Activated naive CD4-positive, alpha-beta T cell treated with anti-CD3 and anti-CD28 coated beads, Interleukin-2, amount 50 U/mL, for 24 hours (primary cell): ENCODE results near the gene PID1.

Experiments
- H3K27ac Mint-ChIP-seq: one replicate; pipeline ENCODE4 v1.8.0; 2021; ENCODE audit warnings: mild to moderate bottlenecking, mixed read lengths
- H3K27me3 Mint-ChIP-seq: one replicate; pipeline ENCODE4 v1.8.0; 2021; ENCODE audit warnings: mixed read lengths
- H3K36me3 Mint-ChIP-seq: one replicate; pipeline ENCODE4 v1.8.0; 2021; ENCODE audit warnings: mixed read lengths
- H3K4me1 Mint-ChIP-seq: one replicate; pipeline ENCODE4 v1.8.0; 2021; ENCODE audit warnings: mixed read lengths
- H3K4me3 Mint-ChIP-seq: one replicate; pipeline ENCODE4 v1.8.0; 2021; ENCODE audit warnings: mild to moderate bottlenecking, mixed read lengths
- H3K9me3 Mint-ChIP-seq: one replicate; pipeline ENCODE4 v1.8.0; 2021; ENCODE audit warnings: mixed read lengths

The PID1 gene

DNA sequence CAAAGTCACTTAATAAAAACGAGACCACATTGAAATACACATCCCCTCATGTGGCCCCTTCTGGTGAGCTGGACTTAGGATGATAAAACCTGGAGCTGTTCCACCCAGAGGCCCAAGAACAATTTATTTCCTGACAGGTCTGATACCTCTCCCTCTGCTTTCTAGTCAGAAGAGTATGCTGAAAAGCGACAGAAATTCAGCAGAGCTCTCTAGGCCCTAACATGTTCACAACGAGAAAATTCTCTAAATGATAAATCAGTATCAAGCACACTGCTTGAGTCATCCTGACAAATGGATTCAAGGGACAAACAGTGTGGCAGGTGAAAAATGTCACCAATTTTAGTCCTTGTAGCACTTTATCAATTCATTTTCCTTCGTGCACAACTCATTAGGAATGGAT lies 233.5 kb downstream of the PID1 start:
- Mint-ChIP-seq H3K4me1 (no peaks in the 10 kb centered on the region), H3K27me3 (no peaks in the 10 kb centered on the region), H3K36me3 (no peaks in the 10 kb centered on the region), H3K27ac (no peak overlapping the region), H3K4me3 (no peak overlapping the region), H3K9me3 (no peaks in the 10 kb centered on the region)

DNA sequence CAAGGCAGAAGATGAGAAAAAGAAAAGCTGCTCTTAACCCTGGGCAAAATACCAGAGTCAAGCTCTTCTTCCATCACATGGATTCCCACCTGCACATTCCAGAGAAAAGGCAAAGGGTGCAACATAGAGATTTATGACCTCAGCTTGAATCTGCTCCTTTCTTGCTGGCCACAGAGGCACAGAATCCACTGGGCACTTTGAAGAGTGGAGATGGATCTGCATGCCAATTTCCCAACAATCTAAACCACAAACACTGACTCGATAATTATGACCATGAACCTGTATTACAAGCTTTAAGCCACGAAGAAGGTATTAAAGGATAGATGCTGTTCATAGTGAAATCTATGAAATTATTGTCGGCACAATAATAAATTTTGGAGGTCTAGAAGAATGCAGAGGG lies 237.3 kb downstream of the PID1 start:
- Mint-ChIP-seq H3K36me3 (no peaks in the 10 kb centered on the region), H3K27ac (no peak overlapping the region), H3K27me3 (no peaks in the 10 kb centered on the region), H3K4me1 (no peaks in the 10 kb centered on the region), H3K4me3 (no peak overlapping the region), H3K9me3 (peaks cover 5% of the 10 kb centered on the region)

DNA sequence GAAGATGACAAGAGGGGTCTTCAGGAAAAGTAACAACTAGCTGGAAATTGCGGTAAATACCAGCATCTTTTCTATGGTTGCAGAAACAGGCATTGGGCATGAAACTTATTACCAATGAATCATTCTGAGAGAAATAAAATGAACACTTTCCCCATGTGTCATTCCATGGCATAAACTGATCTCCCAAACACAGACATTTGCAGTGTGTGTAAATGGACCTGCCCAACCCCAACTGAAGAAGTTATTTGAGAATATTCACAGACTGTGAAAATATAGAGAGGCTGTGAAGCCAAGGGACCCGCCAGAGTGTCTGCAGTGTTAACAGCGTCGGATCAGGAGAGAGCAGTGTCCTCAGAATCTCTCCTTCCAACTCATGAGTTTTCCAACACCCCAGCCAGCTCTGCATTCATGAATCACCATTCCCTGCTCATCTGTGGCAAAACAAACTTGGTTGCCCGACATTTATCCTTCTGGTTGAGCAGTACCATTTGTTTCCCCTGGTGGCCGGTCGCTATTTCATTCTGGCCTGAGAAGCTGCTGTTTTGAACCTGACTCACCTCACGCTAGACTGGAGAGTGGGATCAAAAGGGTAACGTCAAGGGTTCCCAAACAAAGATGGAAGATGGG lies 238.4 kb downstream of the PID1 start:
- H3K9me3 Mint-ChIP-seq, result peaks cover 5% of the 10 kb centered on the region
- H3K36me3 Mint-ChIP-seq, result no peaks in the 10 kb centered on the region
- no peak overlapping the region for H3K27ac Mint-ChIP-seq
- H3K27me3 Mint-ChIP-seq, result no peaks in the 10 kb centered on the region
- H3K4me3 Mint-ChIP-seq, result no peak overlapping the region
- no peaks in the 10 kb centered on the region for H3K4me1 Mint-ChIP-seq

DNA sequence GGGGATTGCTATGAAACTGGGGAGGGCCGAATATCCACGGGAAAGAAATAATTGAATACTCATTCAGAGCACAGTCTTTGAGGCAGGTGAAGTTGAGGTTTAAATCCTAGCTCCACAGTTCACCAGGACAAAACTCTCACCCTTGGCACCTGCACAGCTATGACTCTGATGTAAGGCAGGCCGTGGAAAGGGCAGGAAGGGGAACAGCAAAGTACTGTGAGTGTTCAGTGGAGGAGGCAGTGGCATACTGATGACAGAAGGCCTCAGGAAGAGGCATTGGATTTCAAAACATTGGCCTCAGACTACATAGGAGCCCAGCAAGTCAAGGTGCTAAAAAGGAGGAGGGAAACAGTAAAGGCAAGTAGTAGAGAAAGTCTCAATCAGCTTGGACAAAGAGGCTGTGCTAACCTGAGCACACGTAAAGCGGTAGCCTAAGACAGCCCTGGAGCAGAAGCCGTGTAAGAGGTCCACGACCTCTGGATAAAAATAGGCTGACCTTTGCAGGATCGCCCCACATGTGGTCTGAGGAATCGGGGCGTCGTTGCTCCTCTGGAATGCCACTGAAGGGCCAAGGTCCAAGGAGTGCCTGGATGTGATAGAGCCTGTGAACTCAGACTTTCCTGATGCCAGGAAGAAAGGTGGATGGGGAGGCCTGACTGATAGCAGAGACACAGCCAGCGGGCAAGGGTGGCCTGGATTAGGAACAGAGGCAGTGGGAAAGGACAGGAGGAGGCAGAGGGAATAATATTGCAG lies 243.6 kb downstream of the PID1 start:
- Mint-ChIP-seq H3K4me3 (no peak overlapping the region), H3K27me3 (no peaks in the 10 kb centered on the region), H3K36me3 (no peaks in the 10 kb centered on the region), H3K4me1 (no peaks in the 10 kb centered on the region), H3K27ac (no peak overlapping the region), H3K9me3 (peaks cover 9% of the 10 kb centered on the region)

DNA sequence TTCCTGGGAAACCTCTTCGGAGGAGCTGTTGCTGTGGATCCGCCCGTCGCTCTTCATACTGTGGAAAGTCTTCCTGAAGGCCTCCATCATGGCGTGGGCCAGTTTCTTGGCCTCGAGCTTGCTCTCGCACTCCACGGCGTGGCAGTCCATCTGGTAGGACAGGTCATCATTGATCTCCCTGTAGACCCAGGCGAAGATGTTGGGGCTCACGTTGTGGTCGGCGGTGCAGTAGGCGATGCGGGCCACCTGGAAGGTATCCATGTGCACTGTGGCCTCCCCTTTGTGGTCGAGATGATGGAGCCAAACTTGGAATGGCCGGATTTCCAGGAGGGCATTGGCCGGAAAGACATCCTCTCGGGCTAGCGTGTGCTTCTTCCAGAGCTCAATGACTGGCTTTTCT lies 245.4 kb downstream of the PID1 start:
- Mint-ChIP-seq H3K27me3 (no peaks in the 10 kb centered on the region), H3K27ac (no peak overlapping the region), H3K4me1 (no peaks in the 10 kb centered on the region), H3K4me3 (no peak overlapping the region), H3K9me3 (peaks cover 9% of the 10 kb centered on the region), H3K36me3 (no peaks in the 10 kb centered on the region)

DNA sequence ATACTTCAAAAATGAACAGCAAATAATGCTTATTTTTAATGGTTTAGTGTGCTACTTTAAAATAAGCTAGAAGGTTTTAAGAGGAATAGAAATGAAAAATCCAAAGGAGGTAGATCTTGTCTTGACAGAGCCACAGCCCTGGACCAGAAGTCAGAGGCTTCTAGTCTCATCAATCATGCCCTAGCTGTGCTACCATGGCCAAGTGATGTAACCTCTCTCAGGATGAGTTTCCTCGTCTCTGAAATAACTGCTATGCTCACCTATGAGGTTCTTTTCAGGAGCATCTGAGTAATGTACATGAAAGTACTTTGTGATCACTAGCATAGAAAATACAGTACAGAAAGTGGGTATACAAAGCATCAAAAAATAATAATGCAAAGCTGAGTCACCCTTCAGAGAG lies 248.4 kb downstream of the PID1 start:
- H3K36me3 Mint-ChIP-seq, result no peaks in the 10 kb centered on the region
- H3K9me3 Mint-ChIP-seq, result peaks cover 17% of the 10 kb centered on the region
- H3K4me3 Mint-ChIP-seq, result no peak overlapping the region
- no peak overlapping the region for H3K27ac Mint-ChIP-seq
- H3K27me3 Mint-ChIP-seq, result no peaks in the 10 kb centered on the region
- no peaks in the 10 kb centered on the region for H3K4me1 Mint-ChIP-seq

DNA sequence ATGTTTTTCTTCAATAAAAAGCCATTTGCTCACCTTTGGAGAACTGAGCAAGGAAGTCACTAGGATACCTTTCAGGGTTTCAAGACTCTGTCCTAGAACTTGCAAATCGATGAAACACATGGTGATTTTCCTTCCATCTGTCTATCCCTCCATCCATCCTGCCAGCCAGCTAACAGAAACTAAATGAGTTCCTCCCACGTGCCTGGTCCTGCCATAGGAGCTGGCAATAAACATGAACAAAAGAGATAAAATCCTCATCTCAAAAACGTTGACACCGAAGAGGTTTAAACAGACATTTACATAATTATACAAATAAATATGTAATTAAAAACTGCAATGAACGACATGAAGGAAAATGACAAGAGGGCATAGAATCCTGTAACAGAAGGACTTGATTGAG lies 249.0 kb downstream of the PID1 start:
- Mint-ChIP-seq H3K27me3 (no peaks in the 10 kb centered on the region), H3K4me3 (no peak overlapping the region), H3K4me1 (no peaks in the 10 kb centered on the region), H3K9me3 (peaks cover 21% of the 10 kb centered on the region), H3K27ac (no peak overlapping the region), H3K36me3 (no peaks in the 10 kb centered on the region)

DNA sequence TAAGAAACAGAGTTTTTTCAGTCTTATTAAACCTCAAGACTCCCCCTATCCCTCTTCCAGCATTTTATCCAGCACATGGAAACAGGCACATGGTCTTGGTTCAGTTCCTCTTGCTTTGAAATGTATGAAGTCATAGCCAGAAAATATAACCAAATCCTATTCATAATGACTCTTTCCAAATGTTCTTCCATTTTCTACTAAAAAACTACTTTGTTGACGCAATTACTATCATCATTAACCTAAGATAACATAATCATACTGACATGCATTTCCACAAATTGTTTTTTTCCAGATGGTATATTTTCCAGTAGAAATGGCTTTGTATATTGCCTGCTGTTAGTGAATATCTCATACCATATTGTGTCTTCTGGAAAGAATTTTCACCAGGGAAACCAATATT lies 261.3 kb downstream of the PID1 start:
- no peak overlapping the region for H3K27ac Mint-ChIP-seq
- no peaks in the 10 kb centered on the region for H3K4me1 Mint-ChIP-seq
- no peaks in the 10 kb centered on the region for H3K36me3 Mint-ChIP-seq
- H3K4me3 Mint-ChIP-seq, result no peak overlapping the region
- H3K27me3 Mint-ChIP-seq, result no peaks in the 10 kb centered on the region
- no peaks in the 10 kb centered on the region for H3K9me3 Mint-ChIP-seq

DNA sequence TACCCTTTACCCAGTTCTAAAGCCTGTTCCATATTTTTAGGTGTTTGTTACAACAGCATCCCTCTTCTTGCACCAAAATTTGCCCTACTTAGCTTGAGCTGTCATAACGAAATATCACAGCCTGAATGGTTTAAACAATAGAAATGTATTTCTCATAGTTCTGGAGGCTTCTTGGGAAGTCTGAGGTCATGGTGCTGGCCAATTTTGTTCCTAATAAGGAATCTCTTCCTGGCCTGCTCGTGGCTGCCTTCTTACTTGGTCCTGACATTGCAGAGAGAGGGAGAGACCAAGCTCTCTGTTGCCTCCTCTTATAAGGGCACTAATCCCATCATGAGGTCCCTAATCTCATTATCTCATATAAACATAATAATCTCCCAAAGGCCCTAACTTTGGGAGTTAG lies 267.8 kb downstream of the PID1 start:
- H3K27ac Mint-ChIP-seq, result no peak overlapping the region
- peaks cover 14% of the 10 kb centered on the region for H3K9me3 Mint-ChIP-seq
- H3K4me3 Mint-ChIP-seq, result no peak overlapping the region
- no peaks in the 10 kb centered on the region for H3K36me3 Mint-ChIP-seq
- no peaks in the 10 kb centered on the region for H3K27me3 Mint-ChIP-seq
- H3K4me1 Mint-ChIP-seq, result no peaks in the 10 kb centered on the region

DNA sequence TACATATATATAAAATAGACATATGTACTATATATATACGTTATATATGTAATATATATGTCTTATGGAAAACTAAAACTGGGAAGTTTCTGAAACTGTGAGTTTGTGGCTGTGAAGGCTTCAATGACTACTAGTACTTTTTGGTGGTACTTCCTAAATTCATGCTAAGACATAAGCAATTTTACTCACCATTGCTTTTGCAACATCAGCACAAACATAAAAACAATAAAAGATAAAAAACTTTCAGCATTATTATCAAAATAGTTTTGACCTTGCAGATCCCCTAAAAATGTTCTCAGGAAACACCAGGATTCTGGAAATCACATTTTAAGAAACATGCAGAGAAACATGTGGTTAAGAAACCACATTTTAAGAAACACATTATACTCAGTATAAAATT lies 269.9 kb downstream of the PID1 start:
- H3K9me3 Mint-ChIP-seq, result peaks cover 17% of the 10 kb centered on the region
- H3K4me3 Mint-ChIP-seq, result no peak overlapping the region
- no peak overlapping the region for H3K27ac Mint-ChIP-seq
- H3K4me1 Mint-ChIP-seq, result no peaks in the 10 kb centered on the region
- H3K27me3 Mint-ChIP-seq, result no peaks in the 10 kb centered on the region
- H3K36me3 Mint-ChIP-seq, result no peaks in the 10 kb centered on the region

DNA sequence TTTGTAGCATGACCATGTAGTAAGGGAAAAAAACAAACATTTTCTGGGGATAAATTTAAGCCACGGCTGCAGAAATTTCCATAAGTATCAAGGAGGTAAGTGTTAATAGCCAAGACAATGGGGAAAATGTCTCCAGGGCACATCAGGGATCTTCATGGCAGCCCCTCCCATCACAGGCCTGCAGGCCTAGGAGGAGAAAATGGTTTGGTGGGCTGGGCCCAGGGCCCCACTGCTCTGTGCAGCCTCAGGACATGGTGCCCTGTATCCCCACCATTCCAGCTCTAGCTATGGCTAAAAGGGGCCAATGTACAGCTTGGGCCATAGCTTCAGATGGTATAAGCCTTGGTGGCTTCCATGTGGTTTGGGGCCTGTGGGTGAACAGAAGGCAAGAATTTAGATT lies 271.8 kb downstream of the PID1 start:
- Mint-ChIP-seq H3K27ac (no peak overlapping the region), H3K27me3 (no peaks in the 10 kb centered on the region), H3K9me3 (peaks cover 20% of the 10 kb centered on the region), H3K36me3 (no peaks in the 10 kb centered on the region), H3K4me3 (no peak overlapping the region), H3K4me1 (no peaks in the 10 kb centered on the region)

DNA sequence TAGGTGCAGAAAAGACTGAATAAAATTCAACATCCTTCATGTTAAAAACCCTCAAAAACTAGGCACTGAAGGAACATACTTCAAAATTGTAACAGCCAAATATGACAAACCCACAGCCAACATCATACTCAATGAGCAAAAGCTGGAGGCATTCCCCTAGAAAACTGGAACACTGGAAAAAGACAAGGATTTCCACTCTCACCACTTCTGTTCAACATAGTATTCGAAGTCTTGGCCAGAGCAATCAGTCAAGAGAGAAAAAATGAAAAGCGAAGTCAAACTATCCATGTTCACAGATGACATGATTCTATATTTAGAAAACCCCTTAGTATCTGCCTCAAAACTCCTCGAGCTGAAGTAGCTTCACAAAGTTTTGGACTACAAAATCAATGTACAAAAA lies 282.3 kb downstream of the PID1 start:
- H3K9me3 Mint-ChIP-seq, result peaks cover 4% of the 10 kb centered on the region
- no peaks in the 10 kb centered on the region for H3K27me3 Mint-ChIP-seq
- no peaks in the 10 kb centered on the region for H3K4me1 Mint-ChIP-seq
- no peaks in the 10 kb centered on the region for H3K36me3 Mint-ChIP-seq
- H3K4me3 Mint-ChIP-seq, result no peak overlapping the region
- H3K27ac Mint-ChIP-seq, result no peak overlapping the region

DNA sequence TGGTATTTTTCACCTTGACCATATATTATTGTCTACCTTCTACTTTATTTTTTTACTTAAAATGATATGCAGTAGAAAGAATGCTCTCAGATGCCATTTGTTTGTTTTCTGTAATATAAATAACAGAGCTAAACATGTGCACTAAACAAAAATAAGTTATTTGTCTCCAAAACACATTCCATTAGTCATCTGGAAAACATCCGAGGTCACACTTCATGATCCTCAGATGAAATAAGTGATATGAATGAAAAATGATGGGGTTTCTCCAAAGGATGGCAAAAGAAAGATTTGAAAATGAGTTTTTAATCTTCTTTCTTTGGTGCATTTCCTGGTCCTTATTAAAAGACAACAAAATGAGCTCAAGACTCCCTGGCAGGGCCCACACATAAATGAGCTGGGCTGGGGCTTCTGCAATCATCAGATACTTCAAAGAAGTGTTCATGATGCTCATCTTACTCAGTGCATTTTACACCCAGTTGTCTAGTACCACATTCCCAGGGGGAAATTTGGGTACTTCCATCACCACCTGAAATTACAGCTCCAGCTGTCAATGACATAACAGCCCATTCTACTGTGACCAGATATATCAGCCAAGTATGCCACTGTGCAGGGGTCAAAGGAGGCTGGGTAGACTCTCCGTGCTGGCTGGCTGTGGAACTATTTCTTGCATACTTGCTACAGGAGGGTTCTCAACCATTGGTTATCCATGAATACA lies 283.5 kb downstream of the PID1 start:
- Mint-ChIP-seq H3K4me1 (no peaks in the 10 kb centered on the region), H3K9me3 (no peaks in the 10 kb centered on the region), H3K27me3 (no peaks in the 10 kb centered on the region), H3K4me3 (no peak overlapping the region), H3K27ac (no peak overlapping the region), H3K36me3 (no peaks in the 10 kb centered on the region)

DNA sequence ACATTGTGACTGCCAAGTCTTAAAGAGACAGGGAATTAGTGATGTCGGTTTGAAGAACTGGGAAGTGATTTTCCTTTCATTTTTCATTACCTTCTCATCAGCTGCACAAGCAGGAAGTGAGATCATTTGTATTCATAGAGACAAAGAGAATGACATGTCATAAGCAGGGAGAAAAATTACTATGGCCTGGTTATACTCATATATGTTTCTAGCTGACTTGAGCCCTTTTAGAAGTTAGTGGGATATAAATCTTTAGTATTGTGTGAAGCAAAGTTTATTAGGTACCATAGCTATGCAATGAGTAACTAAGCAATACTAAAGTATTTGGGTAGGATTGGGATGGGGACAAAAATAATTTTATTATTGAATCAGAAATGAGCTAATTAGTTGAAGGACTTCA lies 284.1 kb downstream of the PID1 start:
- H3K4me3 Mint-ChIP-seq, result no peak overlapping the region
- H3K27me3 Mint-ChIP-seq, result no peaks in the 10 kb centered on the region
- no peaks in the 10 kb centered on the region for H3K36me3 Mint-ChIP-seq
- H3K9me3 Mint-ChIP-seq, result no peaks in the 10 kb centered on the region
- no peaks in the 10 kb centered on the region for H3K4me1 Mint-ChIP-seq
- H3K27ac Mint-ChIP-seq, result no peak overlapping the region

DNA sequence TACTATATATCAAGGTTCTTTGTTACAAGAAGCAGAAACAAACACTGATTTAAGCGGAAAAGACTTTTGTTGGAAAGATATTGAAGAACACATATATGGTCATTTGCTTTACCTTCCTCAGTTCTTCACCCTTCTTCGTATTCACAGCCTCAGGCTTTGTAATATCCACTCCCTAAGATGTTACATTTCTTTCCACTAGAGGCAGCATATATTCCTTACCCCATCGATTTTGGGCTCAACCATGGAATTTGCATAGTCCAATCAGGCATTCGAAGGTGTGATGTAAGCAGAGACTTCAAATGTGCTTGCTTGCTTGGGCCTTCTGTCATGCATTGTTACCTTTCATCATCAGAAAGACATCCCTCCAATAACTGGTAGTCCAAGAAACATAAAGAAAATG lies 287.4 kb downstream of the PID1 start:
- no peaks in the 10 kb centered on the region for H3K4me1 Mint-ChIP-seq
- peaks cover 17% of the 10 kb centered on the region for H3K9me3 Mint-ChIP-seq
- H3K27me3 Mint-ChIP-seq, result no peaks in the 10 kb centered on the region
- no peak overlapping the region for H3K27ac Mint-ChIP-seq
- no peaks in the 10 kb centered on the region for H3K36me3 Mint-ChIP-seq
- no peak overlapping the region for H3K4me3 Mint-ChIP-seq

DNA sequence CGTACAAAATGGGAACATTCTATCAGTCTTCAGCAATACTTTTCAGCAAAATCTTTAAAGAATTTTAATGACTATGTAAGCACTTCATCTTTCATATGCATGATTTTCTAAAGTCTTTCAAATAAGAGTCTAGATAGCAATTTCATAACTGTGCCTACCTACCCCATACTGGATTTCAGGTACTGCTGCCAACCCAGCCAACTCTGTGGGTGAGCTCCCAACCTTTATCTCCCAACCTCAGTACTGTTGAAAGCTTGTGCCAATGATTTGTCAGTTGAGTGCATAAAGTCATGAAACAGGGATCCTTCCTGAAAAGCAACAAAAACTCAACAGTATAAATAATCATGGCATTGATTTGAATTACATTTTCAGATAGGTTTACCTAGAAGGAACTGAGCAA lies 296.9 kb downstream of the PID1 start:
- no peaks in the 10 kb centered on the region for H3K36me3 Mint-ChIP-seq
- no peak overlapping the region for H3K4me3 Mint-ChIP-seq
- H3K27ac Mint-ChIP-seq, result no peak overlapping the region
- peaks cover 18% of the 10 kb centered on the region for H3K9me3 Mint-ChIP-seq
- H3K4me1 Mint-ChIP-seq, result no peaks in the 10 kb centered on the region
- no peaks in the 10 kb centered on the region for H3K27me3 Mint-ChIP-seq
